Coronary artery (tissue), 2 donors: ENCODE data around the gene SLC25A4.
"Not testable (repeated sequence)": the region's sequence is repeated elsewhere in the genome, so short reads cannot be mapped to it uniquely, and the experiment has no call there.

ENCODE experiments used
- DNase-seq: peaks from one replicate; pipeline ENCODE4 v3.0.0-alpha.2; 2017; ENCODE audit warnings: low spot score
- H3K27ac ChIP-seq, 2 donors: fragments of 200-600 bp; sonication (generic); one replicate each; pipeline ENCODE4 v1.5.1; 2016 to 2019
- H3K4me3 ChIP-seq: fragments of 200-600 bp; sonication (generic); 2 replicates; pipeline ENCODE4 v1.5.1; 2016; ENCODE audit warnings: mild to moderate bottlenecking, moderate library complexity
- CTCF ChIP-seq: fragments of 200-600 bp; sonication (generic); IDR thresholded peaks from one replicate; pipeline ENCODE4 v1.5.1; 2019; ENCODE audit warnings: antibody characterized with exemption

The SLC25A4 gene

GRCh38 chr4:185192059-185192458 is 49.0 kb downstream of the SLC25A4 start:
- no peak for DNase-seq
- H3K4me3 ChIP-seq = no peak overlapping the region
- H3K27ac ChIP-seq = no peak overlapping the region
- TF ChIP-seq CTCF = no peak

- no peak overlapping the region for H3K4me3 ChIP-seq
- TF ChIP-seq CTCF = no peak
- no peak for DNase-seq
- no peak overlapping the region for H3K27ac ChIP-seq
These were observed 52.1 kb downstream of the SLC25A4 start for GRCh38 chr4:185194924-185195888.

- Histone ChIP-seq H3K4me3 (no peak overlapping the region), H3K27ac (no peak overlapping the region)
- TF ChIP-seq CTCF = no peak
- DNase-seq = no peak
These were observed 53.4 kb downstream of the SLC25A4 start for GRCh38 chr4:185196437-185196836.

GRCh38 chr4:185198189-185198588 is 55.1 kb downstream of the SLC25A4 start:
- not testable (repeated sequence) for H3K4me3 ChIP-seq, DNase-seq, H3K27ac ChIP-seq
